ENCODE data around the gene CDC42EP1.
"Not testable (repeated sequence)": the region's sequence is repeated elsewhere in the genome, so short reads cannot be mapped to it uniquely, and the experiment has no call there.

CDC42EP1 gene, protein sequence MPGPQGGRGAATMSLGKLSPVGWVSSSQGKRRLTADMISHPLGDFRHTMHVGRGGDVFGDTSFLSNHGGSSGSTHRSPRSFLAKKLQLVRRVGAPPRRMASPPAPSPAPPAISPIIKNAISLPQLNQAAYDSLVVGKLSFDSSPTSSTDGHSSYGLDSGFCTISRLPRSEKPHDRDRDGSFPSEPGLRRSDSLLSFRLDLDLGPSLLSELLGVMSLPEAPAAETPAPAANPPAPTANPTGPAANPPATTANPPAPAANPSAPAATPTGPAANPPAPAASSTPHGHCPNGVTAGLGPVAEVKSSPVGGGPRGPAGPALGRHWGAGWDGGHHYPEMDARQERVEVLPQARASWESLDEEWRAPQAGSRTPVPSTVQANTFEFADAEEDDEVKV

DNA sequence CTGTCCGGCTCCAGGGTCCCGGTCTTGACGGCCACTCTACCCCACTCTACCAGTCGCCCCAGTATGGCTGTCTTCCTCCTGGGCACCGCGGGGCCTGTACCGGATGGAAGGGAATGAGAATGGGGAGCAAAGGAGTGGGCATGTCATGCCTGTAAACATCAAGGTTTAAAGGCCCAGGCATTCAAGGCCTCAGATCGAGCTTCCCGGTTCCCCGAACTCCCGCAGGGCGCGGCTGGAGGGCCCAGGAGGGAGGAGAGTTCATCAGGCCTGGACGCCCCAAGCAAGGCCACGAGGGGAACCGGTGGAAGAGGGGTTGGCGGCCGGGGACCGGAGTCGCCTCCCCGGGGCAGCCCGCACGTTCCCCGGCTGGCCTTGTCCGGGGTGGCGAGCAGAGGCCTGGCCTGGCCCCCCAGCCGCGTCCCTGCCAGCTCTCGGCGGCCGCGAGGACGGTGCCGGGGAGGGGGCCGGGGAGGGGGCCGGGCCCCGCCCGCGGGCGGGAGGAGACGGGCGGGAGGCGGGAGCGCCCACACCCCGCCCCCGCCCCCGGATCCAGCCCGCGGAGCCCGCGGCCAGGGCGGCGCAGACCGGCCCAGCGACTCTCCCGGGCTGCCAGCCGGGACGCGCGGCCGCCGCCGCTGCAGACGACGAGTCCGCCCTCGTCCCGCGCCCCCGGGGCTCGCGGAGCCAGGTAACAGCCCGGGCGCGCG lies at the start of gene CDC42EP1:
Gene CDC42EP1, plus strand, starts transcription at position 580 of the 707 bp plus-strand sequence. CDS start 5,870 bp downstream, outside the sequence.
- DNase-seq (ENCODE audit: low spot score) = peak; percentile 81

DNA sequence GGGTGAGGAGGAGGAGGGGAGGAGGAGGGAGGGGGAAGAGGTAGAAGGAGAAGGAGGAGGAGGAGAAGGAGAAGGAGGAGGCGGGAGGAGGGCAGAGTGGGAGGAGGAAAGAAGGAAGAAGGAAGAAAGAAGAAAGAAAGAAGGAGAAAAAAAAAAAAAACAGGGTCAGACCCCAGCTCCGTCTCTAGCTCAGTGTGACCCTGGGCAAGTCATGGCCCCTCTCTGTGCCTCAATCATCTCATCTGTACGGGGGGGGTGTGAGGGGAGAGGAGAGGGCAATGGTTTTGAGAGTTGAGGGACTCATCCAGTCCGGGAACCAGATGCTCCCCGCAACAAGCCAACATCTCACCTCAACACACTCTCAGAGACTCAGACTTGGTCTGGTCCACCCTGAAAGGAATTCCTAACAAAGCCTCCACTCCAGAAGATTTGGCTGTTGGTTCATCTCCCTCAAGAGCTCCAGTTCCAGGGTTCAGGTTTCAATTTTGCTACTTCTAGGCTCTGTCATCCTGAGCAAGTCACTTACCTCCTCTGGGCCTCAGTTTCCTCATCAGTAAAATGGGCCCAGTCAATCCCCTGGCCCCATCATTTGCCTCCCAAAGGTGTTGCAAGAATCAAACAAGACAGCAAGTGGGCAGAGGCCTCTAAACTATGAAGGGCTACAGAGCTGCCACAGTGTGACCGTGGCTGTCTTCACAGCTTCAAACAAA lies 48.7 kb upstream of the CDC42EP1 start:
- DNase-seq (ENCODE audit: low spot score) = no peak

DNA sequence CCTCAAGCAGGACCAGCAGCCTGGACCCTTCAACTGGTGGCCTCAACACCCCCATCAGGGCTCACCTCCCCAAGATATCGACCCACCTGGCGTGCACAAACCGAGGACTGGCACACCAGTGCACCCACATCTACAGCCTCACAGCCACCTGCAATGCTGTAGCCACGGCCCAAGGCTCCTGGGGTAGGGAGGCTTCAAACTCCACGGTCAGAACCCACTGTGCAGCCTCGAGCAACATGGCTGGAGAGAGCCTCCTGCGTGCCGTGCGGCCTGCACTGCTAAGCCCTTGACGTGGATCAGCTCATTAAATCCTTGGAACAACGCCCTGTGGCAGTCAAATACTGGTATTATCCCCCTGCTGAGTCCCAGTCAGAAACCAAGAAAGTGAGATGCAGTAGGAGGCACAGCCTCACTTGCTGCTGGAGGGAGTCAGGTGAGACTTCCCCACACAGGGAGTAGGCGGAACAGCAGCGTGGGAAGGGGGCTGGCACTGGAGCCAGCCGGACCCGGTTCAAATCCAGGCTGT lies 45.7 kb upstream of the CDC42EP1 start:
- no peak for DNase-seq (ENCODE audit: low spot score)

DNA sequence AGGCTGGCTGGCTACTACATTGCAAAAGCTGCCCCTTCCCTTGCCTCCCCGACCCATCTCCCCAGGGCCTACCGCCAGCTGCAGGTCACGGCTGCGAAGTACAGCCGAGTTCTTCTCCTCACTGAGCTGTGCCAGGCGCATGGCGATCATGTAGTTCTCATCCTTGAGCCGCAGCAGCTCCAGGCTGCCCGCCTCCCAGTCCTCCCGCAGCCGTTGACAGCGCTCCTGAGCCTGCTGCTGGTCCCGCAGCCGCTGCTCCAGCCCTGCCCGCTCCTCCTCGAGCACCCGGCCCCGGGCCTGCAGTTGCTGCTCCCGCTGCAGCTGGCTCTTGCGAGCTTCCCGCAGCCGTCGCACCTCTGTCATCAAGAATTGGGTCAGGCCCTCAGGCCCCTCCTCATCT lies 44.4 kb upstream of the CDC42EP1 start:
- no peak for DNase-seq (ENCODE audit: low spot score)

DNA sequence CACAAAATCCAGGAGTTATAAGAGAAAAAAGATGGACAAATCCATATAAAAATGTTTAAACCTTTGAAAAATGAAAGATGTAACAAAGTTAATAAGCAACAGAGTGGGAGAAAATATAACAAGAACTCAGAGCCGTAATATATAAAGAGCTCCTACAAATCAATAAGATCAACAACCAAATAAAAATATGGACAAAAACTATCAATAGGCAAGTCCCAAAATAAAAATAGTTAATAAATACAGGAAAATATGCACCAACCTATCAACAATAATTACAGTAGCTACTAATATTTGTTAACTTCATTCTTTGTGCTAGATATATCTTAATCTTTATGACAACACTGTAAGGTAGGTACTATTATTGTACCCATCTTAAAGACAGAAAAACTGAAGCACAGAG lies 43.8 kb upstream of the CDC42EP1 start:
- DNase-seq (ENCODE audit: low spot score) = no peak

DNA sequence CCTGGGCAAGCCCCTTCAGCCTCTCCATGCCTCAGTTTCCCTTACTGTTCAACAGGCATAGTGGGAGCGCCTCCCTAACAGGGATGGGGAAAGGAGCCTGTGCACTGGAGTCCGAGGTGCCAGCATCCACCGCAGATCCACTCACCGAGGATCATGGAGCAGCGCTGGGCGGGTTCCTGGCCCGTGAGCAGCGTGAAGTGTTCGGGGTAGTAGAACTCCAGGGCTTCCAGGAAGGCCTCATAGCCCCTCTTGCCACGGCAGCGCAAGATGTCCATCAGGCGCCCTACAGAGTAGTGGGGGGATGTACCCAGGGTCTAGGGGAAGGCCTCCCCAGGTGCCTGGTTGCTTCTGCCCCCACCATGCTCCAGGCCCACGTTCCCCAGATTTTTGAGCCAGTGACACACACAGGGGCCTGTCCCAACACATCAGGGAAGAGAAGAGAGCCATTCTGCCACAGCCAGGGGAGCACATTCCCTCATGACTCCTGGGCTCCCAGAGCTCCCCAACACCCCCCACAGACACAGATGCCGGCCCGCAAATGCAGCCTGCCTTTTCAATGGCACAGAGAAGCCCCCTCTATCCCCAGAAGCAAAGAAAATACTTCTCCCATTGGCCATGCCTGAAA lies 42.3 kb upstream of the CDC42EP1 start:
- no peak for DNase-seq (ENCODE audit: low spot score)

DNA sequence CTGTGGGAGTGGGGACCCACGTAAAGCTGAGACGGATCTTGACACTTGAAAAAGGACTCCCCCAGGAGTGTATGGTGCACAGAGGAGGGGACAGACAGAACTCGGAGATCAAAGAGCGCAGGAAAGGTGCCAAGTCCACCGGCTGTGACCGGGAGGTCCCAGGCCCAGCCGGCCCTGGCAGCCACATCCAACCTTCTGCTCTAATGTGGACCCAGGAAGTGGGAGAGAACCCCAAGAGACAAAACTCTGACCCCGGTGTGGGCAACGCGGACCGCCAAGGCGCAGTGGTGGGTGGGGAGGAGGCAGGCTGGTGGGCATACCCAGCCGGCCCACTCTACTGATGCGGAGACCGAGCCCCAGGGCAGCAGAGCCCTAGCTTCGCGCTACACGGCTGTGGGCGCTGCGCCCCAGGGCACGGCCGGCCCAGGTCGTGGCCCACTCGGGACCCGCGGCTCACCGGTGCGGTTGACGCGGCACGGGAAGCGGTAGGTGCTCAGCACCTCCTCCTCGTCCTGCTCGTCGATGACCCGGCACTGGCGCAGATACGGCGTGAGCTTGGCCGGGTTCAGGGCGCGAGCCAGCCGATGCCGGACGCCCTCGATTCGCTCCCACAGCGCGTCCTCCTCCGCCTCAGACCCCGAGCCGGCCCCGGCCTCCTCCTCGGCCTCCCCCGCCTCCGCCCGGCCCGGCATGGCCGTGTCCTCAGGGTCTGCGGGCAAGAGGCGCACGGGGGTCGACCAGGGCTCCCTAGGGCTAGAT lies 41.6 kb upstream of the CDC42EP1 start:
- no peak for DNase-seq (ENCODE audit: low spot score)

DNA sequence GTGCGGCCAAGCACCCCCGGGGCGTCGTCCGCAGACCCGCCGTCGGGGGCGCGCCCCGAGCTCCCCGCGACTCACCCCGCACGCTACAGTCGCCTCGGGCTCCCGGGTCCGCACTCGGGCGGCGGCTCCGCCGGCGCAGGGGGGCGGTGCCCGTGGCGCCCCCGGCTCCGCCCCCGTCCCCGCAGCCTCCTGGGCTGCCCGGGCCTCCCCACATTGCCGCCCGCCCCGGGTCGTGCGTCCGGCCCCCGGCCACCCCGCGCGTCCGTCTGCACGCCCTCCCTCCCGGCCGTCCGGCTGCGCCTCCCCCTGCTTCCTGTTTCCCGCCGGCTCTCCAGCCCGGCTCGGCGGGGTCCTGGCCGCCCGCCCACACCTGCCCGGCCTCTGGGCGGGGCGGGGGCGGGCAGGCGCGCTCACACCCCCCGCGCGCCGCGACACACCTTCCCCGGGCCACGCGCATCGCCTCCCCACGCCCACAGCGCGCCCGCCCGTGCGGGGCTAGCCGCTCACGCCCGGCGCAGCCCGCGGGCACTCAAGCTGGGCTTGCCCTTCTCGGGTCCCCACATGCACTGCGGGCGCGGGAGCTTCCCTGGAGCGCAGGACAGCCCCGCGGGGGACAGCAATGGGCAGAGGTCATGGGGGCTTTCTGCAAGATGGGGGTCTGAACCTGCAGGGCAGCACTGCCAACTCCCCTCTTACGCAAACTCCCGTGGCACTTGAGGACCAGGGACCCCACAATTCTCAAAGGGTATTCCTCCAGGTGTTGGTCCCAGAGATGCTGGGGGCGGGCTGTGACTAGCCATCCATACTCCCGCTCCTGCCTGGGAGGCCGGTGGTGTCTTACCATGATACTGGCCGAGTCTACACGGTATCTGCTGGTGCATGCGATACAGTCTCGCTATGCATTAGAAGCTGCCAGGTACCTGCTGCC lies 40.7 kb upstream of the CDC42EP1 start, which contains the start of gene CARD10:
Gene CARD10, minus strand, starts transcription at position 148 of the 928 bp plus-strand sequence. CDS start 215 bp downstream, outside the sequence.
- DNase-seq (ENCODE audit: low spot score) = no peak

DNA sequence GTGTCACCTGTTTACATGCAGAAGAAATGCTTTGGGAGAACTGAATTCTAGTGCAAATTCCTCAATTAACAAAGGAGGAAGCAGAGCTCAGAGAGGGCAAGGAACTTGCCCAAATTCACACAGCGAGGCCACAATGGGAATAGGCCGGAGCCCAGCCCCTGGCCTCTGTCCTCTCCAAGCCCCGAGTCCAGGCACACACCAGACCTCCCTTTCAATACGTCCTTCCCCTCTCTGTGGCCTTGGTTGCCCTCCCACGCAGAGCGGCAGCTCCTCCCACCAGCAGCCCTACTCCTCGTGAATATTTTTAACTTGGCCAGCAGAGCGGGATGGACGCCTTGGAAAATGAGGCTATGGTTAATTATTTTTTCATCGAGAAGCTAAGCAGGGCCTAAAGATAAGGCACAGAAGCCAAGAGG lies 39.5 kb upstream of the CDC42EP1 start:
- DNase-seq (ENCODE audit: low spot score) = no peak

DNA sequence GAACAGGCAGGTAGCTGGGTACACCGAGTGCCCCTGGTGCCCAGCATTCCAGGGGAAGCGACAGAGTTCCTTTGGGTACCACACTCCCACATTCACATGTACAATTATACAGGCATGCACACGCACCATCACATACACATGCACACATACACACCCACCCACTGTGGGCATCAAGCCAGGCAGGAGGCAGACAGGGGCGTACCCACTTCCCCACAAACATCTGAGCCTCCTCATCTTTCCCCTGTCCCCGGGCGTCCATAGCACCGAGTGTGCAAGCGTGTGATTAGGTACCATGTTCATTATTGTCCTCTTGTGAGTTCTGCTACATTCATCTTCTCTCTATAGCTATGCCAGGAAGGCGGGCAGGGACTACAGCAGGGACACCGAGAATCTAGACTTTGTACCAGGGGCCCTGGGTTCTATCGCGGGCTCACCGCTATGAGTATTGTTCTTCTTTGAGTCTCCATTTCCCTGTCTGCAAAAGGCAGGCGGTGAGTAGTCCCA lies 39.0 kb upstream of the CDC42EP1 start:
- DNase-seq (ENCODE audit: low spot score) = no peak

DNA sequence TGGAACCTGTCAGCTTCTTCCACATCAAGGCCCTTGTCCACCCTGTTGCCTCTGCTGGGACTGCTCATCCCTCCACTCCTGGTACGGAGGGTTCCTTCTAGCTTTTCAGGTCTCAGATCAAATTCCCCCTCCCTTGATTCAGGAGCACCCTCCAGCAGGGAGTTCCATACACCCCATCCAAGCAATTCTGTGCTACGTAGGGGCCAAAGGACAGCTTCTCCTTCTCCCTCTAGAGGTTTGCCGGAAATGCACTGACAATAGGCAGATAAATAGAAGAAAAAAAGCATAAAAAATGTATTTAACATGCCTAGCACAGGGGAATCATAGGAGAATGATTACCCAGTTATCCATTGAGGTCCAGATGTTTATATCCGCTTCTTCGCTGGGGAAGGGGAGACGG lies 37.8 kb upstream of the CDC42EP1 start:
- DNase-seq (ENCODE audit: low spot score) = no peak

DNA sequence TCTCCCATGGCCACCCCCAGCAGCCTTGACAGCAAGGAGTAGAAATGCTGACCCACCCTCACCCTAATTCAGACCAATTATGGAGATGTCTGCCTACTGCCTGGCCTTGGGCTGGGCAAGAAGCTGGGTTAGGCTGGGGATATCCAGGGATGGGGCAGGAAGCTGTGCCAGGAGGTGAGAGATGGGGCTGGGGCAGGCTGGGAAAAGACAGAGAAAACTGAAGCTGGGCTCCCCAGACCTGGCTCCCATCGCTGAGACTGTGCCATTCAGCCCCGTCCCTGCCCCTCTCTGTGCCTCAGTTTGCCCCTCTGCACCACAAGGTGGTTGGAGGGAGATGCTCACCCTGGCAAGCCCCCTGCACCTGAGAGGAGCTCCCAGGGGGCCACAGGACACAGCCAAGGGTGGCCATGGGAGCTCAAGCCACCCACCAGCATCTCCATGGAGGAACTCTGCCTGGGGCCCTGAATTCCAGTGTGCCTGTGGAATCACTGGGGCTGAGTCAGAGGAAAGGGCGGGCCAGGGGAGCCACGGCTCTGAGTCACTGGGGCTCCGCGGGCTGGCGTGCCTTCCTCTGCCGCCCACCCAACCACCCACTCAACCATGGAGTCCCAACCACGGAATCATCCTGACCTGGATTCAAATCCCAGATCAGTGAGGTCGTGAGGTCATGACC lies 35.1 kb upstream of the CDC42EP1 start:
- no peak for DNase-seq (ENCODE audit: low spot score)

DNA sequence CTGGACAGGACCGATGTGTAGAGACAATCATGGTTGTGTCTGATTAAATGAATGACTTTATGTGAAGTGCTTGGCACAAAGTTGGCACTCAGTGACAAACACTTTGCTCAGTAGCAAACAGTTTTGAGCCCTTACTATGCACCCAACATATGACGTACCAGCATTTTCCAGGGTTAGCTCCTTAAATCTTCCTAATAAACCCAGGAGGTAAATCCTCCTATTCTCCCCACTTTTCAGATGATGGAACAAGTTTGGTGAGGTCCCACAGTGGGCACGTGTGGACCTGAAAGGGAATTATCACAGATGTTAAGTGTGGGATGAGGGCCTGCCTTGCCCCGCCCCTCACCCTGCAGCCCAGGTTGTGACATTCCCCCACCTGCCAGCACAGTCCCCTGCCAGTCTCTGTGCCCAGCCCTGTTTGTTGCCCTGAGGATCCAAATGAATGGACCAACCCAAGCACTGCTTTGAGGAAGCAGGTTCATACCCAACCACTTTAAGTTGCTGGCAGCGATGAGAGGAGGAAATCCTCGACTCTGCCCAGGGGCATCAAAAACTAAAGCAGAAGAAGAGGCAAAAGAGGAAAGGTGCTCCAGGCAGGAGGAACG lies 34.4 kb upstream of the CDC42EP1 start:
- no peak for DNase-seq (ENCODE audit: low spot score)

DNA sequence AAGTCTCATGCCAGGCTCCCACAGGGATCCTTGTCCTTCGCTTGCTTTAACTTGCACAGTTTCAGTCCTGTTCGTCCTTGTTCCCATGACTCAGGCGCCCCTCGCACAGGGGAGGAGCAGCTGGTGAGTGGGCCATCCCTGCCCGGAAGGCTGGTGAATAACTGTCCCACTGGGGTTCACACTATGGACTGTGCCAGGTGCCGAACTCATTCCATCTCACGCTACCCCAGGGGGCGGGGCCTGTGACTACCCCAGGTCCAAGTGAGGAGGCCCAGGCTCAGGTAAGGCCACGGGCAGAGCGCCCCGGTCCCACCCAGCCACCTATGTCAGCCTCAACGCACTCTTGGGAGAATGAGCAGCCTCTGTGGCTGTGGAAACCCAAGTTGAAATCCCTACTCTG lies 33.9 kb upstream of the CDC42EP1 start:
- DNase-seq (ENCODE audit: low spot score) = no peak

DNA sequence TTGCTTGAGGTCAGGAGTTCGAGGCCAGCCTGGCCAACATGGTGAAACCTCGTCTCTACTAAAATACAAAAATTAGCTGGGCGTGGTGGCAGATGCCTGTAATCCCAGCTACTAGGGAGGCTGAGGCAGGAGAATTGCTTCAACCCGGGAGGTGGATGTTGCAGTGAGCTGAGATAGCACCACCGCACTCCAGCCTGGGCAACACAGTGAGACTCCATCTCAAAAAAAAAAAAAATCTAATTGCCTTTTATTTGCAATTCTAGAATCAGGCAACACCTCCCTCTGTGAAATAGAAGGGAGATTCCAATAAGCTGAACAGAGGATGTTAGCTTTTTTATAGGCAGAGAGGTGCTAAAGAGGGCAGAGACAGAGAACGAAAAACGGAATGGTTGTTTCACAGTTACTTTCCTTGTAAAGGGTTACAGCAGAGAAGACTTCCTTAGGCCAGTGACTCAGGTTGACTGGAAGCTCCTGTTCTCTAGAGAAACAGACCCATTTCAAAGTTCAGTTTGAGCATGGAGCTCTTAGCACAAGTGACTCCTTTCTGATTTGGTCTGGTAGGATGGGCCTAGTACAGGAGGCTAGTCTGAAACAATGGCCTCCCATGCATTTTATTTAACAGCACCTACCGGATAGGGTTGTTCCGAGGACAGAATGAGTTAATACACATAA lies 33.1 kb upstream of the CDC42EP1 start:
- not testable (repeated sequence) for DNase-seq (ENCODE audit: low spot score)

DNA sequence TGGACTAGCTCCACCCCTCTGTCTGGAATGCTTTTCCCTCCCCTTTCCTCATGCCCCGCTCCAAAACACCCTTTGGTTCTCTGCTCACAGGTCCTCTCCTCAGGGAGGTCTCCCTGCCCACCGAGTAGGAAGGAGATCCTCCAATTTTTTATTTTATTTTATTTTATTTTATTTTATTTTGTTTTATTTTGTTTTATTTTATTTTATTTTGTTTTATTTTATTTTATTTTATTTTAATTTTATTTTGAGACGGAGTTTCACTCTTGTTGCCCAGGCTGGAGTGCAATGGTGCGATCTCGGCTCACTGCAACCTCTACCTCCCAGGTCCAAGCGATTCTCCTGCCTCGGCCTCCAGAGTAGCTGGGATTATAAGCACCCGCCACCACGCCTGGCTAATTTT lies 32.3 kb upstream of the CDC42EP1 start:
- DNase-seq (ENCODE audit: low spot score) = not testable (repeated sequence)

DNA sequence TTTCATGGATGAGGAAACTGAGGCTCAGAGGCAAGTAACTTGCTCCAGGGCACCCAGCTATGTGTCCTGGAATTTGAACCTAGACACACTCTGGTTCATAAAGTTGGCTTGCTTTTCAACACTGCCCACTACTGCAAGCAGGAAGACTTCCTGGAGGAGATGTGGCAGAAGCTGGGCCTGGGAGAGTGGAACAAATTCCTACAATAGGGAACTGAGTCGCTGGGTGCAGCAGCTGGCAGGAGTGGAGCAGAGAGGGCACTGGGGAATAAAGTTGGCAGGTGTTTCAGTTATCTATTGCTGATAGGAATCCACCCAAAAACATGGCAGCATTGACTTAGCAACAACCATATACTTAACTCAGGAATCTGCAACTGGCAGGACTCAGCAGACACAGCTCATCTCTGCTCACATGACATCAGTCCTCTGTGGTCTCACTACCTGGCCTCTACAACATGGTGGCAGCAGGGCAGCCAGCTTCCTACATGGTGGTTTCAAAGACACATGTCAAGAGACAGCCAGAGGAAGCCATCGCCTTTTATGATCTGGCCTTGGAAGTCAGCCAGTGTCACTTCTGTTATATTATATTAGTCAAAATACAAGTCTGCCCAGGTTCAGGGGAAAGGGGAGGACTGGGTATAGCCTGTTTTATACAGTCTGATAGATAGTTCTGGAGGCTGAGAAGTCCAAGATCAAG lies 30.5 kb upstream of the CDC42EP1 start:
- no peak for DNase-seq (ENCODE audit: low spot score)

DNA sequence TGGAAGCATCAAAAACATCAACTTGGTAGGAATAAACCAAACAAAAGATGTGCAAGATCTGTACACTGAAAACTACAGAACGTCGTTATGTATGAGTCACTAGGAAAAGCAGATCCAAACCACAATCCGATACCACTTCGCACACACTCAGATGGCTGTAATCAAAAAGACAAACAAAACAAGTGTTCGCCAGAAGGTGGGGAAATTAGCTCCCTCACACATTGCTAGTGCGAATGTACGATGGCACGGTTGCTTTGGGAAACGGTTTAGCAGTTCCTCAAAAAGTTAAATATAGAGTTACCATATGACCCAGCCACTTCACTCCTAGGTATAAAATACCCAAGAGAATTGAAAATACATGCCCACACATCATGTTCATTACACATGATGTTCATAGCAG lies 26.3 kb upstream of the CDC42EP1 start:
- DNase-seq (ENCODE audit: low spot score) = no peak

Measured in globus pallidus (tissue), 1 donor.